GM18870 (cell line): ENCODE data around the gene ADCY9.
"Not testable (repeated sequence)": the region's sequence is repeated elsewhere in the genome, so short reads cannot be mapped to it uniquely, and the experiment has no call there.

Experiments used
- ATAC-seq: cut with Tn5 transposase; IDR thresholded peaks from one replicate; pipeline ENCODE4 v1.9.1; 2021; ENCODE audit warnings: moderate library complexity; ENCODE audit not compliant: unreplicated experiment

Gene ADCY9

GRCh38 chr16:4116325-4117249, at the start of gene ADCY9:
TSS of gene ADCY9 (minus strand) at chr16:4116442. CDS start at chr16:4115442, 1,000 bp downstream.
- ATAC-seq = no peak

- ATAC-seq = no peak
Observed at GRCh38 chr16:4160658-4161430, 44.6 kb upstream of the ADCY9 start.

DNA sequence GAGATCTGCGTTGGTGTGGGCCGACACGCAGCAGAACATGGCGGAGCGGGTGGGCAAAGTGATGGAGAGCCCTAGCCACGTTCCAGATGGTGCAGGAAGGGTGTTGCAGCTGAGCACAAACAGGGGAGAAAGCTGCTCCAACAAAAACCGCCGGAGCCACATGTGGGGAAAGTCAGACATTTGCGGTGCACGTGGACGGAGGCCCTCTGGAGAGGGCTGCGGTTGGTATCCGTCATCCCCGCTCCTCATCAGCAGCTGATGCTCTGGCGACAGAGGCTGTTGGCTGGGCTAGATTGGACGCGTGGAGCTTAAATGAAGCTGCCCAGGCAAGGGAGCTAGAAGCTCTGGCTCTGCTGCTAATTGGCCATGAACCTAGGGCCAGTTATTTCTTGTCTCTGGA, 43.5 kb upstream of the ADCY9 start:
- no peak for ATAC-seq

GRCh38 chr16:4158143-4159093, 42.2 kb upstream of the ADCY9 start:
- no peak for ATAC-seq

DNA sequence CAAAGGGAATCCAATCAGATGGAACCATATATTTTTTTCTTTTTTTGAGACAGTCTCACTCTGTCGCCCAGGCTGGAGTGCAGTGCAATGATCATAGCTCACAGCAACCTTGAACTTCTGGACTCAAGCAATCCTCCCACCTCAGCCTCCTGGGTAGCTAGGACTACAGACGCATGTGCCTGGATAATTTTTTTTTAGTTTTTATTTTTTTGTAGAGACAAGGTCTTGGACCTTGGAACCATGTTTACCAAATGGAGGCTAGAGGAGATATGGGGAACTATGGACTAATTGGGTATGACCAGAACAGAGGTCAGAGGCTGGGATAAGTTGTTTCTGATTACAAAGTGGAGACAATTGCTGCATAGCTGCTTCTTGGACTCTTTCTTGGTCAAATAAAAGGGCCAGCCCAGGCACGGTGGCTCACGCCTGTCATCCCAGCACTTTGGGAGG, 41.2 kb upstream of the ADCY9 start:
- ATAC-seq = no peak

- ATAC-seq = not testable (repeated sequence)
Observed at GRCh38 chr16:4156503-4156902, 40.3 kb upstream of the ADCY9 start.

- ATAC-seq = not testable (repeated sequence)
Observed at GRCh38 chr16:4153364-4153763, 37.1 kb upstream of the ADCY9 start.

GRCh38 chr16:4152267-4152666, 36.0 kb upstream of the ADCY9 start:
- ATAC-seq = no peak

GRCh38 chr16:4147236-4147635, 31.0 kb upstream of the ADCY9 start:
- ATAC-seq = no peak

DNA sequence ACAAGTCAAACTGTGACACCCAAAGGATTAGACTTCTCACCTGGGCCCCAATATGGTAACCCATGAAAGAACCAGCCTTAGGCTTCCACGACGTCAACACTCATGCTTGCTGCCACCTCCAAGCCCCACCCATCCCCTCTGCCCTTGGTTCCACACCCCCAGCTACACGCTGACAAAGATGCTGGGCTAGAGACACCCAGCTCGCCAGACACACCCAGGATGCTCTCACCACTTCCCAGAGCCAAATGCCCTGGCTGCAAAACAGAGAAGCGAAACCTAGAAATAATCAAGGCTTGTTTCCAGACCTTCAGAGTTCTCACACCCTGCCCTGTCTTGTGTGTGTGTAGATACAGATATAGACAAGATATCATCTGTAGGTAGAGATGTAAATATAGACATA, 26.0 kb upstream of the ADCY9 start:
- ATAC-seq = no peak

GRCh38 chr16:4141604-4142003, 25.4 kb upstream of the ADCY9 start:
- ATAC-seq = no peak

GRCh38 chr16:4140652-4141051, 24.4 kb upstream of the ADCY9 start:
- no peak for ATAC-seq

DNA sequence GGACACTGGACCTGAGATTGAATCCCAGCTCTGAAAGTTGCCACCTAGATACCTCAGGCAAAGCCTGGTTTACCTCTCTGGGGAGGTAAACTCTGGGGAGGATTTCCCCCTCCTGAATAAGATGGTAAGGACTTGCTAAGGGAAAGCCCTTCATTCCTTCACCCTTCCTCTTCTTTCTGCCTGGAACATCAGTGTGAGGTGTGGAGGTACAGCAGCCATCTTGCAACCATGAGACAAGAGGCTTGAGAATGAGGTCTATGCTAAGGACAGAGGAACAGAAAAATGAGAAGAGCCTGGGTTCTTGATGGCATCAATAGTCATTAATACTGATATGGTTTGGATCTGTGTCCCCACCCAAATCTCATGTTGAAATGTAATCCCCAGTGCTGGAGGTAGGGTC, 23.7 kb upstream of the ADCY9 start:
- no peak for ATAC-seq

DNA sequence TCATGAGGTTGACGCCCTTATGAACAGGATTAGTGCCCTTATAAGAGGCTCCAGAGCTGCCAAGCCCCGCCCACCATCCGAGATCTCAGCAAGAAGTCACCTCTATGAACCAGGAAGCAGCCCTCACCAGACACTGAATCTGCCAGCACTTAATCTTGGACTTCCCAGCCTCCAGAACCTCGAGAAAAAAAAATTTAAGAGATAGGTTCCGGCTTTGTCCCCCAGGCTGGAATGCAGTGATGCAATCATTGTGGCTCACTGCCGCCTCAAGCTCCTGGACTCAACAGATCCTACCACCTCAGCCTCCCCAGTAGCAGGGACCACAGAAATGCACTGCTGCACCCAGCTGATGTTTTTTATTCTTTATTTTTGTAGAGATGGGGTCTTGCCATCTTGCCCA, 22.5 kb upstream of the ADCY9 start:
- ATAC-seq = no peak

GRCh38 chr16:4137438-4137837, 21.2 kb upstream of the ADCY9 start:
- no peak for ATAC-seq

- ATAC-seq = no peak
Observed at GRCh38 chr16:4136229-4136813, 20.1 kb upstream of the ADCY9 start.

GRCh38 chr16:4135537-4135936, 19.3 kb upstream of the ADCY9 start:
- ATAC-seq = no peak

GRCh38 chr16:4133897-4134372, 17.7 kb upstream of the ADCY9 start:
- ATAC-seq = no peak

DNA sequence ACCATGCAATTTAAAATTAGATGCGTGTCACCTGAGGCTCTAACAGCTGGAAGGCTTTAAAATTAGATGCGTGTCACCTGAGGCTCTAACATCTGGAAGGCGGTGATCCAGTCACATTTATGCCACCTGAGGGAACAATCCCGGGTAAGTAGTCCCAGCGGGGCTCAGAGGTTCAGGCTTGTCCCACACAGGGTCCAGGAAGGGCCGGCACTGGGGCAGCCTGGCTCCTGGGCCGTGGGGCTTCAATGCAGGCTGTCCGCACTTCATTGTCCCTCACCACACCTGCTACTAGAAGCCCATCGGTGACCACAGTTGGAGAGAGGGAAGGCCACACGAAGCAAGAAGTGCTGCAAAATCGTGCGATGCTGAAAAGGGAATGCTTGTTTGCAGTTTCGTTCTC, 15.4 kb upstream of the ADCY9 start:
- ATAC-seq = no peak
